SKM-1 (cell line): ENCODE data around the gene PSMD13.

Experiments
- DNase-seq: peaks from one replicate; lab custom pipeline; 2025; ENCODE audit not compliant: unreplicated experiment; lab: John Stamatoyannopoulos, UW

The PSMD13 gene

DNA sequence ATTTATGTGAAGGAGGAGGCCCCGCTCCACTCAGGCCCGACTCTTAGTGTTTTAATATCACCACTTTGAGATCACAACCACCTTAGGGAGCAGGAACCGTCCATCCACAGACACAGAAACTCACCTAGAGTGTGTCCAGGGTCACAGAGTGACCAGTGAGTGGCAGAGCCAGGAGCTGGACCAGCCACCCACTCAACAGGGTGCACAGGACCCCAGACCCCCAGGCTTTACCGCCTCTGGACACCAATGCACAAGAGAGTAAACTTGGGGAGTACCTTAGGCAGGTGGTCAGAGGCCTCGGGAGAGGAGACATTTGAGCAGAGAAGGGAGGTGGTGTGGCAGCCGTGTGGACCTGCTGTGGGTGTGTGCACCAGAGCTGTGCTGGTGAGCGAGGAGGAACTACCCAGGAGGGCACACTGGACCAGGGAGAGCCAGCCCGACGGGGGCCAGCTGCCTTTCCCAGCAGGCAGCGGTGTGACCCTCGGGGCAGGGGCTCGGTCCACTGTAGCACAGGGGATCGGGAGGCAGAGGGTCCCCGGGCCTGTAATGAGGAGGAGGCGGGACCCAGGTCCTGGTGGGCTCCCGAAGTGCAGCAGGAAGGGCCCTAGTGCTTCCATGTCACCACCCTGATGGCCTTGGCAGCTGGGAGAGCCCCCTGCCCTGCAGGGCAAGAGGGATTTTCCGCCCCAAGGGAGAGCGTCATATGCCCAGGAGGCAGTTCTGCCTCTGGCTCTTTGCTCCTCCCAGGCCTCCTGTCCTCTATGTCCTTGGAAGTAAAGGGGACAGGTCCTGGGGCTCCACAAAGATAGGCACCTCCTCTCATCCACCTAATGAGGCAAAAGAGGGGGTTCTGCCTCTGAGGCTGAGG, 33.9 kb downstream of the PSMD13 start:
- no peak for DNase-seq

DNA sequence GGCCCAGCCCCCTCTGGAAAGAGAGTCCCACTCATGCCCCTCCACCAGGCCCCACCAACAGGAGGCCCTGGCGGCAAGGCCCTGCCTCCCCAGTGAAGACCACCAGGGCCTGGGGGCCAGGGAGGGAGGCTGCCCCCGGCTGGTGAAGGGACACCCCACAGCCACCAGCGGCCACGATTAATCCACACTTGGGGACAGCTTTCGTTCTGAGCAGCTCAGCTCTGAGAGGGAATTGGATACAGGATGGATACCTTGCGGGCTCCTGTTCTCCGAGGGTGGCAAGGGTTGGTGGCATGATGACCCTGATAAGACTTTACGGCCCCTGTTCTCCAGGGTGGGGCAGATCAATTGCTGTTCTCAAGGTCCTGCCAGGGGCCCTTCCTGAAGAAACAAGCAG, 34.5 kb downstream of the PSMD13 start:
- DNase-seq: no peak

DNA sequence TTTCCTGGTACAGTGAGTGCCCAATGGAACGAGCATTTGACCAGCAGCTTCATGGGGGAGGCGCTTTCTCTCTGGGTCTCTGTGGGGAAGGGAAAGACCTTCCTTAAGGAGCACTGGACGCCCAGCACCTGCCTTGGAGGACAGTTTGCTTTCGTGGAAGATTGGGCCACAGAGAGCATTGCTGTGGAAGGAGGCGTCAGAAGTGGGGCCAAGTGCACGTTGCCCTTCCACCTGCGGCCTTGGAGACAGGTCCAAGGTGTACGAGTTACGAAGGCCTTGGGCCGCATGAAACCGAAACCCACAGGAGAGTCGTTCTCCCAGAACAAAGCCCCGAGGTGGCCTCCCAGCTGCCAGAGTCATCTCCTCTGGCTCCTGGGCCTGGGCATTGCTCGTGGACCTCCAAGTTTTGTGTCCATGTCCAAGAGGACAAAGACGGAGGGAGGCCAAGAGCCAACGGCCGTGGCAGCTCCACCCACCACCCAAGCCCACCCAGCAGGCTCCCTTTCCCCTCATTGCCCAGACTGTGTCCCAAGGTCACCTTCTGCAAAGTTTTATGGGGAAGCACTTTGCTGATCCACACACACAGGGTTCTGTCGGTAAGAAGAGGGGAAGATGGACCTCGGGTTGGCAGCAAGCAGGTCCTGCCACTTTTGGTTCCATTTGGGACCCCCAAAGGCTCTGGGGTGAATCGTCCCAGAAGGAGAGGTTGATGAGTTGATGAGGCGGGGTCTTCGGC, 35.6 kb downstream of the PSMD13 start:
- DNase-seq: no peak

DNA sequence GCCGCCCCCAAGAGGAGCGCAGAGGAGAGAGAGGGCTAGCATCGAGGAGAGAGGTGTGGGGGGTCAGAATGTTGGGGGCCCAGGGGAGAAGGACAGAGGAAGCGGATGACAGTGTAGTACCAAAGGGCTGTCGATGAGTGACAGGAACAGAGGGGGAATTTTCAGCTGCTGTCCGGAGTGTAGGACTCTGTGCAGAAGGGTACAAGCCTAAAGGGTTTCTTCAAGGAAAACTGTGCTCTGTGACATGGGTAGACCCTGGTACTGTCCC, 36.1 kb downstream of the PSMD13 start:
- no peak for DNase-seq

DNA sequence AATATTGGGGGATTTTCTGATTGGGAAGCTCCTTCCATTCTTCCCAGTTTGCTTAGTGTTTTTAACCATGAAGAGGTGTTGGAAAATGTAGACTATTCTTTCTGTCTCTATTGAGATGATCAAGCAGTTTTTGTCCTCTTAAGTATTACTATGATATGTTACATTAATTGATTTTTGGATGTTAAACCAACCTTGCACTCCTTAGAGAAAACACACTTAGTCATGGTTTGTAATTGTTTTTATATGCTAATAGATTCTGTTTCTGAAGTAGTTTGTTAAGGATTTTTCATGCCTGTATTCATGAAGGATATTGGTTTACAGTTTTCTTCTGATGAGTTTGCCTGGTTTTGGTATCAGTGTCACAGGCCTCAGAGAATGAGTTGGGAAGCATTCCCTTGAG, 39.4 kb downstream of the PSMD13 start:
- DNase-seq: no peak

DNA sequence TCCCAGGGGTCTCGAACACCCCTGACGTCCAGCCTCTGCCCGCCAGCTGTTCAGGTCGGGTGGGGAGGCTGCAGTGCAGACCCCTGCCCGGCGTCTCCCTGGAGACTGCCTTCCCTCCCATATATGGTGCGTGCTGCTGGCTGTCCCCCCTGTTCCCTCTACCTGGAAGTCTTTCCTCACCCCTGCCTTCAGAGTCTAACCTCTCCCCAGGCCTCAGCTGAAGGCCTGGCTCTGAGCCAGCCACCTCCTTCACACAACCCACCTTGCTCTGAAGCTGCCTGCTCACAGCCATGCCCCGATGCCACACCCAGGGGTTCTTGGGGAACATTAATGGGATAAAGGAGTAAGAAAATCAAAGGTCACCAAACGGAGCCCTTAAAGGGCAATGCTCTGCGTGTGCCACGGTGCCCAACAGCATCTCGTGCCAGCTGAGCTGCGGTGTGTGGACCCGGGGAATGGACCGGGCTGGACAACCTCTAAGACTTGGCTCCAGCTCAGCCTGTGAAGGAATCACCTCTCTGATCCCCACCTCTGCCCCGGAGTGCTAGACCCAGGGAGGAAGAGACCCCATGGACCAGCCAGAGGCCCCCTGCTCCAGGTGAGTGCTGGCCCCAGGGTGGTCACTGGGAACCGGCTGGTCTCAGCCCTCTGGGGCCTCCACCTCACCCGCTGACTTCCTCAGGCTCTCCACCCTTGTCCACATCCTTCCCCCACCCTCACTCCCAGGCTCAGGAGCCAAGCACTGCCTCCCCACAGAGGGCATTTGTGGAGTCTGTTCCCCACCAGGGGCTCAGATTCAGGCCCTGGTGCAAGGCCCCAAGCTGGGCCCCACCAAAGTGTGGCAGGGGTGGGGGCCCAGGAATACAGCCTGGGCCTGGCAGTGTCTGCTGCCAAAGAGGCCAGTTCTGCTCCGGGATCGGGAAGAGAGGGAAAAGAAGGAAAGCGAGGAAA, 41.5 kb downstream of the PSMD13 start, which contains the start of gene NLRP6:
TSS of gene NLRP6 (plus strand) at position 407 of the 951 bp plus-strand sequence. CDS start at position 570, 163 bp downstream.
- no peak for DNase-seq

DNA sequence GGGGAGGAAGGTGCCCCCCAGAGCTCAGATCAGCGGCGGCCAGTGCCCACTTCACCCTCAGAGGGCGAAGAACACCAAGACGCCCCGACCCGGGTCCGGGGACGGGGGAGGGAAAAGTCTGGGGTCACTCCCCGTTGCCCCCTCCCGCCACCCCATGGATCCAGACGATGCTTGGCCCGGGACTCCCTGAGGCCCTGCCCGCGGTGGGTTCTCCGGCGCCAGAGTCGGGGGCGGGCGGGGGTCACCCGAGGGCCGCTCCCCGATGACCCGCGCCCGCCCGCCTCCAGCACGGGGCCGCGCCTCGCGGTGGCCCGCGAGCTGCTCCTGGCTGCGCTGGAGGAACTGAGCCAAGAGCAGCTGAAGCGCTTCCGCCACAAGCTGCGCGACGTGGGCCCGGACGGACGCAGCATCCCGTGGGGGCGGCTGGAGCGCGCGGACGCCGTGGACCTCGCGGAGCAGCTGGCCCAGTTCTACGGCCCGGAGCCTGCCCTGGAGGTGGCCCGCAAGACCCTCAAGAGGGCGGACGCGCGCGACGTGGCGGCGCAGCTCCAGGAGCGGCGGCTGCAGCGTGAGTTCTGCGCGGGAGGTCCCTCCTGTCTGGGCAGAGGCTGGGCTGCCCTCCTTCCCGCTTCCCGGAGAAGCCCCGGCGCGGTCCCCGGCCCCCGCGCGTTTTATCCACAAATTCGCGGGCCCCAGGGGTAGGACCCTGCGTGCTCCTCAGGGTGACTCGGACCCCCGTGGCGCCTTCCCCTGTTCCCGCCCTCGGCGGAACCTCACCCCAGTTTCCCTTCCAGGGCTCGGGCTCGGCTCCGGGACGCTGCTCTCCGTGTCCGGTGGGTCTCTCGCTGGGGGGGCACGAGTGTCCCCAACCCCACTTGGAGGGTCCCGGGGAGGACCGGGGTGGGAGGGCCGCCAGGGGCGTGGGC, 42.5 kb downstream of the PSMD13 start:
- DNase-seq: no peak

DNA sequence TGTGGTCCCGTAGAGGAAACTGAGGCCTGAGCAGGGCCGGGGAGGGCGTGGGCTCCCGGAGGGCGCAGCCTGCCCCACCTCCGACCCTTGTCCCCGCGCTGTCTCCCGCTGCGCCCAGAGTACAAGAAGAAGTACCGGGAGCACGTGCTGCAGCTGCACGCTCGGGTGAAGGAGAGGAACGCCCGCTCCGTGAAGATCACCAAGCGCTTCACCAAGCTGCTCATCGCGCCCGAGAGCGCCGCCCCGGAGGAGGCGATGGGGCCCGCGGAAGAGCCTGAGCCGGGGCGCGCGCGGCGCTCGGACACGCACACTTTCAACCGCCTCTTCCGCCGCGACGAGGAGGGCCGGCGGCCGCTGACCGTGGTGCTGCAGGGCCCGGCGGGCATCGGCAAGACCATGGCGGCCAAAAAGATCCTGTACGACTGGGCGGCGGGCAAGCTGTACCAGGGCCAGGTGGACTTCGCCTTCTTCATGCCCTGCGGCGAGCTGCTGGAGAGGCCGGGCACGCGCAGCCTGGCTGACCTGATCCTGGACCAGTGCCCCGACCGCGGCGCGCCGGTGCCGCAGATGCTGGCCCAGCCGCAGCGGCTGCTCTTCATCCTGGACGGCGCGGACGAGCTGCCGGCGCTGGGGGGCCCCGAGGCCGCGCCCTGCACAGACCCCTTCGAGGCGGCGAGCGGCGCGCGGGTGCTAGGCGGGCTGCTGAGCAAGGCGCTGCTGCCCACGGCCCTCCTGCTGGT, 43.4 kb downstream of the PSMD13 start:
- no peak for DNase-seq

DNA sequence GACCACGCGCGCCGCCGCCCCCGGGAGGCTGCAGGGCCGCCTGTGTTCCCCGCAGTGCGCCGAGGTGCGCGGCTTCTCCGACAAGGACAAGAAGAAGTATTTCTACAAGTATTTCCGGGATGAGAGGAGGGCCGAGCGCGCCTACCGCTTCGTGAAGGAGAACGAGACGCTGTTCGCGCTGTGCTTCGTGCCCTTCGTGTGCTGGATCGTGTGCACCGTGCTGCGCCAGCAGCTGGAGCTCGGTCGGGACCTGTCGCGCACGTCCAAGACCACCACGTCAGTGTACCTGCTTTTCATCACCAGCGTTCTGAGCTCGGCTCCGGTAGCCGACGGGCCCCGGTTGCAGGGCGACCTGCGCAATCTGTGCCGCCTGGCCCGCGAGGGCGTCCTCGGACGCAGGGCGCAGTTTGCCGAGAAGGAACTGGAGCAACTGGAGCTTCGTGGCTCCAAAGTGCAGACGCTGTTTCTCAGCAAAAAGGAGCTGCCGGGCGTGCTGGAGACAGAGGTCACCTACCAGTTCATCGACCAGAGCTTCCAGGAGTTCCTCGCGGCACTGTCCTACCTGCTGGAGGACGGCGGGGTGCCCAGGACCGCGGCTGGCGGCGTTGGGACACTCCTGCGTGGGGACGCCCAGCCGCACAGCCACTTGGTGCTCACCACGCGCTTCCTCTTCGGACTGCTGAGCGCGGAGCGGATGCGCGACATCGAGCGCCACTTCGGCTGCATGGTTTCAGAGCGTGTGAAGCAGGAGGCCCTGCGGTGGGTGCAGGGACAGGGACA, 44.1 kb downstream of the PSMD13 start:
- no peak for DNase-seq

DNA sequence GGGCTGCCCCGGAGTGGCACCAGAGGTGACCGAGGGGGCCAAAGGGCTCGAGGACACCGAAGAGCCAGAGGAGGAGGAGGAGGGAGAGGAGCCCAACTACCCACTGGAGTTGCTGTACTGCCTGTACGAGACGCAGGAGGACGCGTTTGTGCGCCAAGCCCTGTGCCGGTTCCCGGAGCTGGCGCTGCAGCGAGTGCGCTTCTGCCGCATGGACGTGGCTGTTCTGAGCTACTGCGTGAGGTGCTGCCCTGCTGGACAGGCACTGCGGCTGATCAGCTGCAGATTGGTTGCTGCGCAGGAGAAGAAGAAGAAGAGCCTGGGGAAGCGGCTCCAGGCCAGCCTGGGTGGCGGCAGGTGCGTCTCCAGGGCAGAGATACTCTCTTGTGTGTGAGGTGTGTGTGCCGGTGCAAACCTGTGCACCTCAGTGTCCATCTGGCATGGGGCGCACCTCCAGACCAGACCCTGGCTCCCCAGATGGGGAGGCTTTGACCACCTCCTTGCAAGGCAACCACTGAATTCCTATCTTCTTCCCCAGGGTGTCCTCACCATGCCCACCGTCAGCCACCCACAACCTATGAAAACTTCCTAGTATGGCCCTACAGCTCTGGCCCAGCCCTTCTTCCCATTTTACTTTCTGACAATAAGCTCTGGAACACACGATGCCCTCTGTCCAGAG, 44.8 kb downstream of the PSMD13 start:
- no peak for DNase-seq

DNA sequence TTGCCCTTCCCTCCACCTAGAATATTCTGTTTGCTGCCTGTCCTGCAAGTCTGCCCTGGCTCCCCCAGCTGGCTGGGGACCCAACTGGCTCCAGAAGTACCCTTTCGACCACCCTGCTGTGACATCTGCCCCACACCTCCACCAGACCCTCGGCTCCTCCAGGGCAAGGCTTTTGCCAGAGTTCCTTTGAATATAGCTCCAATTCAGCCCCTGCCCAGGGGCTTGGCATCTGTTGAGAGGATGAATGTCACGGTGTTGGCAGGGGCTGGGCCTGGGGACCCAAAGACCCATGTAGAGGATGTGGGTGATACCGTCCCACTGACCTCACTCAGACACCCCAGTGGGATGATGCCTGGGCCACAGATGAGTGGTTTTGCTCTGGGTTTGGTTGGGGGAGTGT, 45.4 kb downstream of the PSMD13 start:
- DNase-seq: no peak

DNA sequence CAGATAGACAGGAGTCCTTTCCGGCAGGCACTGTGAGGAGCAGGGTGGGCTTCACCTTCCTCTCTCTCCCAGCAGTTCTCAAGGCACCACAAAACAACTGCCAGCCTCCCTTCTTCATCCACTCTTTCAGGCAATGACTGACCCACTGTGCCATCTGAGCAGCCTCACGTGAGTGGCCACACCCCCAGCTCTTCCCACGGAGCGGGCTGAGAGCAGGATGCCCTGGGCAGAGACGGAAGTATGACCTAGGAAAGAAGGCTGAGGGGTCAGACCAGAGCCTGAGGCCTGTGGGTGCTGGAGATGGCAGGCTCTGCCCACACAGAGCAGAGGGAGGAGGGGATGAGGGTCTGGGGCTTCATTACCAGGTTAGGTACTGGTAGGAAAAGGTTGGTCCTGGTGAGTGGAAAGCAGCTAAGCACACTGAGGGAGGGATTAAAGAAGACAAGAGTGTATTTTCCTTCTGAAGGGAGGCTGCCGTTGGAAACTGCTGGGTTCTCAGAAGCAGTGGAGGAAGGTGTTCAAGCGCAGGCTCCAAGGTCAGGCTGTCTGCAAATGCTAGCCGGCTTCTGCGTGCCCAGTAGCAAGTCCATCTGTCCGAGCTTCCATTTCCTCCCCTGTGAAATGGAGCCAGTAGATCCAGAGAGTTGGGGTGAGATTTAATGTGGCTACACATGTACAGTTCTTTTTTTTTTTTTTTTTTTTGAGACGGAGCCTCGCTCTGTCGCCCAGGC, 46.0 kb downstream of the PSMD13 start:
- no peak for DNase-seq

DNA sequence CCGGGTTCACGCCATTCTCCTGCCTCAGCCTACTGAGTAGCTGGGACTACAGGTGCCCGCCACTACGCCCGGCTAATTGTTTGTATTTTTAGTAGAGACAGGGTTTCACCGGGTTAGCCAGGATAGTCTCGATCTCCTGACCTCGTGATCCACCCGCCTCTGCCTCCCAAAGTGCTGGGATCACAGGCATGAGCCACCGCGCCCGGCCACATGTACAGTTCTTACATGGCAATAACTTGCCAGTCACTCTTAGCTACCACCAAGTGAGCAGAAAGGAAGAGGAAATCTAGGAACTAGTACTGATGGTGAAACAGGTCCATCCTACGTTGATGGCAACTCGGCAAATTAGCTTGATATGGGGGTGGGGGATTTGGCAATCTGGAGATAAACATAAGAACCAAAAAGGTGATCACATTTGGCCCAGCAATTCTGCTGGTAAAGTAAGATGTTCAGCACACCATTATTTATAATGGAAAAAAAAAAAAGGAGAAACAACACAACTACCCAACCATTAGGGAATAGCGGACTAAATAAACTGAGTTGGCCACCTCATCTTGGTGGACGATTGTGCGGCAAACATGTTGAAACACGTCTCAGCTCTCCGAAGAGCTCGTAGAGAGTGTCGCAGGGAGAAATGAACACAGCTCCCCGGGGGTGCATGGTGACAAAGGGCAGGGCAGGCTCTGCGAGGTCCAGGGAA, 46.8 kb downstream of the PSMD13 start:
- DNase-seq: no peak

DNA sequence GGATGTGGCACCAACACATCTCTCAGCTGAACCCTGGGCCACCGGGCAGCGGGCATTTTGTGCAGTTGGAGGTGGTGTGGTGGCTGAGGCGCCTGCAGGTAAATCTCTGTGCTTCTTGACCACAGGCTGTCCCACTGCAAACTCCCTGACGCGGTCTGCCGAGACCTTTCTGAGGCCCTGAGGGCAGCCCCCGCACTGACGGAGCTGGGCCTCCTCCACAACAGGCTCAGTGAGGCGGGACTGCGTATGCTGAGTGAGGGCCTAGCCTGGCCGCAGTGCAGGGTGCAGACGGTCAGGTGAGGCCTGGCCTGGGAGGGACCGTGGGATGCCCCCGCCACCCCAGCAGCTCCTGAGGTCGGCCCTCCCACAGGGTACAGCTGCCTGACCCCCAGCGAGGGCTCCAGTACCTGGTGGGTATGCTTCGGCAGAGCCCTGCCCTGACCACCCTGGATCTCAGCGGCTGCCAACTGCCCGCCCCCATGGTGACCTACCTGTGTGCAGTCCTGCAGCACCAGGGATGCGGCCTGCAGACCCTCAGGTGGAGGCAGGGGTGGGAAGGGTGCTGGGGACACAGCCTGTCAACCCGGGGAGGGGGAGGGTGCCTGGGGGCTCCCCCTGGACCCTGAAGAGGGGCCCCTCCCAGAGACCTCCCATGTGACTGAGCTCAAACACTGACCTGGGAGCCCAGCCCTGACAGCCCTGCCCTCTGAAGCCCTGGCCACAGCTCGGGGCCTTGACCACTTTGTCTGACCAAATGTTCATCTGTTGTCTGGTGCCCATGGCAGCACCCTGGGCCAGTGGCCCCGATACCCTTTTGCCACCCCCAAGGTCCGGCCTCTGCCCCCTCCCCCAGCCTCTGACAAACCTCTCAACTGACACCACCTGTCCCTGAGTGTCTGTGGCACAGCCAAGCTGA, 47.6 kb downstream of the PSMD13 start:
- DNase-seq: no peak

DNA sequence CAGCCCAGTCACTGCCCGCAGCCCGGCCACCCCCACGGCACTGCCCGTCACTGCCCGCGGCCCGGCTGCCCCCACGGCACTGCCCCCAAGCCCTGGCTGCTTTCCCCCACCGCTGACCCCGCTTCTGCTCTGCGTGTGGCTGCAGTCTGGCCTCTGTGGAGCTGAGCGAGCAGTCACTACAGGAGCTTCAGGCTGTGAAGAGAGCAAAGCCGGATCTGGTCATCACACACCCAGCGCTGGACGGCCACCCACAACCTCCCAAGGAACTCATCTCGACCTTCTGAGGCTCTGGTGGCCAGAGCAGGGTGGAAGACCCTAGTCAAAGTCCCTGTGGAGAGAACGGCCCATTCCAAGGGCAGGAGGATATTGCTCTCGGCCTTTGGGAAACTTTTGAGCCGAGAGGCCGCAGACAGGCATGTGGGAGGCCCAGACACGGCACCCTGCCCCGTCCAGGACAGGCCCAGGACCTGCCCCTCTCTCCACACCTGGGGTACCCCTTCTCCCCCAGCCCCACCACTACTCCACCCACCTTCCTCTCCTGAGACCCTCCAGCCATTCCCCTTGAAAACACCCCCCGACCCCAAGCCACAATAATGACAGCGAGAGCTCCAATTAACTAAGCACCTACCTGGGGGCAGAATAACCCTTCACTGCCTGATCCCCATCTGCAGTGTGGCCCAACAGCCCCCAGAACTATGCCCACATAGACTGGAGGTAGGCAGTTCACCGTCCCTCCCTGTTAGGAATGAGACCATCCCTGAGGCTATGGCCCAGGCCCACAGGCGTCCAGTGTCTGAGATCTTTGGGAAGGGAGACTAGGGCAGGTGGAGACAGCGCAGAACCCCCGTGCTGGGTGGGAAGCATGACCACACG, 48.5 kb downstream of the PSMD13 start:
- DNase-seq: no peak
